ENCODE results near the gene SCTR. TPM values are rescaled to one million over a fixed set of nuclear protein-coding genes. Genes with fewer than 3 reads are reported as not detected.

SCTR gene
- total and polyA plus RNA-seq, 2 of the 13 experiments (the other 11 are each of a cell fraction or from before 2014, with no cell fraction given), result not detected

- intact Hi-C loops (cut with micrococcal nuclease; ENCODE audit: unreplicated experiment) (loop anchor here (1.0 kb wide), 1 partner anchor 31 kb away; no protein-coding TSS in a partner anchor), in situ Hi-C loops (cut with HindIII; ENCODE audit: extremely low pct_ligation_motif_present, low pct_unique_long_range_greater_than_20kb) (loop anchor here (5.0 kb wide), 1 partner anchor 32 kb away; no protein-coding TSS in a partner anchor)
- ATAC-seq, result no peak
- WGBS (ENCODE audit: low lambda C conversion rate), result 78% methylated on average over 14 of the region's 15 CpGs
- H3K79me2 ChIP-seq (ENCODE audit: insufficient read depth, low read length), result peaks cover 37% of the 10 kb centered on the region
- no peak for FAIRE-seq
- no peak for DNase-seq (ENCODE audit: low spot score)
- peaks cover 18% of the 10 kb centered on the region; the same call in 1 of the 2 replicates for H4K20me1 ChIP-seq (ENCODE audit: insufficient read depth, low read length)
- peaks cover 81% of the 10 kb centered on the region for H3K4me1 ChIP-seq (ENCODE audit: insufficient read depth, low read length)
- H3K36me3 ChIP-seq (replicated peaks in 1 of 2; ENCODE audit: control insufficient read depth in 1 of 2, insufficient read depth in 2 of 2, low read length in 2 of 2), result peaks cover 0 to 2% of the 10 kb centered on the region in 2 experiments; a peak in 3 of 5 replicates
- ChIA-PET POLR2A (interaction anchor here (1.0 to 3.5 kb wide), 6 partner anchors 9 to 16 kb away, joined by 4 to 21 read pairs (median 6); partner anchors contain the start of gene TMEM37), CTCF (ENCODE audit: low intra/inter-chr PET ratio, low total read pairs) (interaction anchor here (1.2 kb wide), 1 partner anchor 37 kb away, joined by 3 read pairs; no protein-coding TSS in a partner anchor)
- no peaks in the 10 kb centered on the region for H3K27me3 ChIP-seq (ENCODE audit: control insufficient read depth in 1 of 2, insufficient read depth in 2 of 2, low read length in 2 of 2)
- peak overlapping the region in 1 of 3 experiments; percentile 8; a peak in 1 of 6 replicates for H3K4me3 ChIP-seq (replicated peaks in 1 of 3; ENCODE audit: insufficient read depth in 1 of 3, low read depth in 2 of 3, low read length in 3 of 3)
- no peak overlapping the region for H3K9ac ChIP-seq (ENCODE audit: insufficient read depth, low read depth, low read length)
- peak overlapping the region; percentile 33 for H3K4me2 ChIP-seq (ENCODE audit: low read depth, low read length)
- no peak overlapping the region for H2AFZ ChIP-seq (ENCODE audit: low read length)
- no TSS peak for BruUV-seq (replicated peaks)
- no peak overlapping the region for H3K27ac ChIP-seq (ENCODE audit: extremely low read length, insufficient read depth, low read length)
- H3K9me3 ChIP-seq (ENCODE audit: low read length), result no peaks in the 10 kb centered on the region
- TF ChIP-seq PHB2 (IDR thresholded peaks at IDR 0.05; ENCODE audit: partially characterized antibody) (no peak), MEIS2 (CRISPR knock-in tag; IDR thresholded peaks at IDR 0.05) (0 out of 2 replicates have a peak, but pooled peaks have one; percentile 21), ARHGAP35 (CRISPR knock-in tag; IDR thresholded peaks at IDR 0.05; ENCODE audit: borderline replicate concordance) (0 out of 2 replicates have a peak, but pooled peaks have one; percentile 35), ZC3H4 (CRISPR knock-in tag; IDR thresholded peaks at IDR 0.05; ENCODE audit: borderline replicate concordance) (0 out of 2 replicates have a peak, but pooled peaks have one; percentile 16), GATAD2A (CRISPR knock-in tag; IDR thresholded peaks at IDR 0.05) (no peak), SALL1 (CRISPR knock-in tag; IDR thresholded peaks at IDR 0.05) (peak; percentile 34; the same call in 1 of the 2 replicates), SMC3 (IDR thresholded peaks at IDR 0.05; ENCODE audit: low read length) (no peak), MNT (IDR thresholded peaks at IDR 0.05) (no peak), MTF1 (CRISPR knock-in tag; IDR thresholded peaks at IDR 0.05) (no peak), PTBP1 (IDR thresholded peaks at IDR 0.05; ENCODE audit: low read depth, low read length, poor library complexity, severe bottlenecking) (no peak), ZNF597 (CRISPR knock-in tag; IDR thresholded peaks at IDR 0.05) (no peak)
- TF ChIP-seq, protein P1, sequence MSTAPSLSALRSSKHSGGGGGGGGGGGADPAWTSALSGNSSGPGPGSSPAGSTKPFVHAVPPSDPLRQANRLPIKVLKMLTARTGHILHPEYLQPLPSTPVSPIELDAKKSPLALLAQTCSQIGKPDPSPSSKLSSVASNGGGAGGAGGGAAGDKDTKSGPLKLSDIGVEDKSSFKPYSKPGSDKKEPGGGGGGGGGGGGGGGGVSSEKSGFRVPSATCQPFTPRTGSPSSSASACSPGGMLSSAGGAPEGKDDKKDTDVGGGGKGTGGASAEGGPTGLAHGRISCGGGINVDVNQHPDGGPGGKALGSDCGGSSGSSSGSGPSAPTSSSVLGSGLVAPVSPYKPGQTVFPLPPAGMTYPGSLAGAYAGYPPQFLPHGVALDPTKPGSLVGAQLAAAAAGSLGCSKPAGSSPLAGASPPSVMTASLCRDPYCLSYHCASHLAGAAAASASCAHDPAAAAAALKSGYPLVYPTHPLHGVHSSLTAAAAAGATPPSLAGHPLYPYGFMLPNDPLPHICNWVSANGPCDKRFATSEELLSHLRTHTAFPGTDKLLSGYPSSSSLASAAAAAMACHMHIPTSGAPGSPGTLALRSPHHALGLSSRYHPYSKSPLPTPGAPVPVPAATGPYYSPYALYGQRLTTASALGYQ (CRISPR knock-in tag; IDR thresholded peaks at IDR 0.05), result no peak
- TF ChIP-seq, protein P2, sequence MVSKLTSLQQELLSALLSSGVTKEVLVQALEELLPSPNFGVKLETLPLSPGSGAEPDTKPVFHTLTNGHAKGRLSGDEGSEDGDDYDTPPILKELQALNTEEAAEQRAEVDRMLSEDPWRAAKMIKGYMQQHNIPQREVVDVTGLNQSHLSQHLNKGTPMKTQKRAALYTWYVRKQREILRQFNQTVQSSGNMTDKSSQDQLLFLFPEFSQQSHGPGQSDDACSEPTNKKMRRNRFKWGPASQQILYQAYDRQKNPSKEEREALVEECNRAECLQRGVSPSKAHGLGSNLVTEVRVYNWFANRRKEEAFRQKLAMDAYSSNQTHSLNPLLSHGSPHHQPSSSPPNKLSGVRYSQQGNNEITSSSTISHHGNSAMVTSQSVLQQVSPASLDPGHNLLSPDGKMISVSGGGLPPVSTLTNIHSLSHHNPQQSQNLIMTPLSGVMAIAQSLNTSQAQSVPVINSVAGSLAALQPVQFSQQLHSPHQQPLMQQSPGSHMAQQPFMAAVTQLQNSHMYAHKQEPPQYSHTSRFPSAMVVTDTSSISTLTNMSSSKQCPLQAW (CRISPR knock-in tag; IDR thresholded peaks at IDR 0.05), result peak; percentile 46; the same call in 1 of the 2 replicates
- TF ChIP-seq, protein P3, sequence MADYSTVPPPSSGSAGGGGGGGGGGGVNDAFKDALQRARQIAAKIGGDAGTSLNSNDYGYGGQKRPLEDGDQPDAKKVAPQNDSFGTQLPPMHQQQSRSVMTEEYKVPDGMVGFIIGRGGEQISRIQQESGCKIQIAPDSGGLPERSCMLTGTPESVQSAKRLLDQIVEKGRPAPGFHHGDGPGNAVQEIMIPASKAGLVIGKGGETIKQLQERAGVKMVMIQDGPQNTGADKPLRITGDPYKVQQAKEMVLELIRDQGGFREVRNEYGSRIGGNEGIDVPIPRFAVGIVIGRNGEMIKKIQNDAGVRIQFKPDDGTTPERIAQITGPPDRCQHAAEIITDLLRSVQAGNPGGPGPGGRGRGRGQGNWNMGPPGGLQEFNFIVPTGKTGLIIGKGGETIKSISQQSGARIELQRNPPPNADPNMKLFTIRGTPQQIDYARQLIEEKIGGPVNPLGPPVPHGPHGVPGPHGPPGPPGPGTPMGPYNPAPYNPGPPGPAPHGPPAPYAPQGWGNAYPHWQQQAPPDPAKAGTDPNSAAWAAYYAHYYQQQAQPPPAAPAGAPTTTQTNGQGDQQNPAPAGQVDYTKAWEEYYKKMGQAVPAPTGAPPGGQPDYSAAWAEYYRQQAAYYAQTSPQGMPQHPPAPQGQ (CRISPR knock-in tag; IDR thresholded peaks at IDR 0.05; ENCODE audit: borderline replicate concordance), result no peak
Measured at GRCh38 chr2:119439574-119440500, 84.4 kb downstream of the SCTR start.
